SK-N-MC (cell line): ENCODE data around the gene KNOP1.

Experiments used
- EZH2 ChIP-seq: fragments of 200-600 bp; sonication (generic); IDR thresholded peaks from one replicate; pipeline ENCODE4 v1.6.1; 2017; ENCODE audit warnings: antibody characterized with exemption
- FOXP2 ChIP-seq: optimal IDR thresholded peaks from 2 replicates; pipeline ENCODE3; 2011; ENCODE audit warnings: mild to moderate bottlenecking, moderate library complexity; ENCODE audit not compliant: insufficient read depth; ENCODE audit errors: extremely low read length, control extremely low read depth
- POLR2AphosphoS5 ChIP-seq: IDR thresholded peaks from 2 replicates; pipeline ENCODE4 v1.6.1; 2012; ENCODE audit warnings: mild to moderate bottlenecking, low read depth, low read length, borderline replicate concordance

- TF ChIP-seq POLR2AphosphoS5: no peak
- TF ChIP-seq EZH2: no peak
- TF ChIP-seq FOXP2: no peak
Observed at GRCh38 chr16:19707569-19708295, 10.3 kb downstream of the KNOP1 start.
